A549 (cell line): Measurements from ENCODE around the gene PGS1. TPM values are rescaled to one million over a fixed set of nuclear protein-coding genes. Genes with fewer than 3 reads are reported as not detected.

Experiments
- ATAC-seq, 2 experiments: fragments of 200-7000 bp in 1 of 2; fragments of >200 bp in 1 of 2; cut with Nextera tagmentation in 1 of 2; cut with Tn5 transposase in 1 of 2; 3 replicates each; pipeline versions ENCODE4 v1.8.0 to v1.9.1; 2018 to 2020; ENCODE audit warnings: mild to moderate bottlenecking in 1 of 2, moderate library complexity in 1 of 2
- CTCF ChIA-PET: fragments of 300-600 bp; sonication (Branson Sonifier 250); formaldehyde crosslinking; extraction: SDS; loops from one replicate; lab custom pipeline; 2021; ENCODE audit warnings: antibody characterized with exemption, inconsistent platforms; lab: Yijun Ruan, JAX
- POLR2A ChIA-PET: fragments of 350-600 bp; formaldehyde crosslinking; extraction: SDS; loops from one replicate; lab custom pipeline; 2021; ENCODE audit warnings: antibody characterized with exemption, inconsistent platforms; lab: Yijun Ruan, JAX
- DNase-seq, 2 experiments: peaks; one replicate each; pipeline versions ENCODE4 v3.0.0 to v3.0.0-alpha.2; 2011 to 2016; ENCODE audit warnings: low read depth in 1 of 2, low spot score in 1 of 2
- FAIRE-seq: peaks from 2 replicates; lab custom pipeline; 2011; peaks lifted over from hg19 to GRCh38; lab: Jason Lieb, UNC
- H3K27ac ChIP-seq, 2 experiments: fragments of >200 bp; sonication (Bioruptor Twin); formaldehyde crosslinking; 3 replicates each; pipeline ENCODE4 v1.5.1; 2016 to 2017
- H3K4me1 ChIP-seq: fragments of >200 bp; sonication (Bioruptor Twin); formaldehyde crosslinking; 3 replicates; pipeline ENCODE4 v1.6.1; 2016
- H3K4me2 ChIP-seq: fragments of >200 bp; sonication (Bioruptor Twin); formaldehyde crosslinking; 3 replicates; pipeline ENCODE4 v1.6.1; 2016
- H3K4me3 ChIP-seq: fragments of >200 bp; sonication (Bioruptor Twin); formaldehyde crosslinking; 3 replicates; pipeline ENCODE4 v1.5.1; 2016
- H3K9me3 ChIP-seq: fragments of >200 bp; sonication (Bioruptor Twin); formaldehyde crosslinking; 3 replicates; pipeline ENCODE4 v1.6.1; 2016
- BHLHE40 ChIP-seq: IDR thresholded peaks from 2 replicates; pipeline ENCODE4 v1.6.1; 2012; ENCODE audit warnings: low read depth, low read length, inconsistent platforms
- CBX2 ChIP-seq: fragments of 200-600 bp; sonication (generic); IDR thresholded peaks from 2 replicates; pipeline ENCODE4 v1.6.1; 2016; ENCODE audit warnings: low read depth, mild to moderate bottlenecking, borderline replicate concordance
- EHF ChIP-seq: fragments of 250-450 bp; sonication (Bioruptor Pico); IDR thresholded peaks from 2 replicates; pipeline ENCODE4 v1.5.0; 2020; ENCODE audit warnings: mild to moderate bottlenecking
- FOSL2 ChIP-seq, 2 experiments: fragments of 450-650 bp in 1 of 2; fragments of >200 bp in 1 of 2; sonication (Bioruptor Twin) in 1 of 2; formaldehyde crosslinking; IDR thresholded peaks; 2 replicates each; pipeline versions ENCODE4 v1.5.0 to v1.6.1; 2016 to 2020; ENCODE audit warnings: mild to moderate bottlenecking in 1 of 2, moderate library complexity in 1 of 2
- GATA3 ChIP-seq: IDR thresholded peaks from 2 replicates; pipeline ENCODE4 v1.6.1; 2012; ENCODE audit warnings: borderline replicate concordance
- HEYL ChIP-seq: fragments of 250-450 bp; sonication (Bioruptor Pico); IDR thresholded peaks from 2 replicates; pipeline ENCODE4 v1.8.0; 2021; ENCODE audit warnings: mild to moderate bottlenecking, moderate library complexity
- HOXB5 ChIP-seq: fragments of 250-450 bp; sonication (Bioruptor Pico); IDR thresholded peaks from 2 replicates; pipeline ENCODE4 v1.5.0; 2020; ENCODE audit warnings: mild to moderate bottlenecking, moderate library complexity
- MAZ ChIP-seq: fragments of 150-350 bp; IDR thresholded peaks from 2 replicates; pipeline ENCODE4 v1.6.1; 2014; ENCODE audit warnings: antibody characterized with exemption, low read depth, low read length, borderline replicate concordance
- NPAS2 ChIP-seq: fragments of 250-450 bp; sonication (Bioruptor Pico); IDR thresholded peaks from 2 replicates; pipeline ENCODE4 v1.8.0; 2022; ENCODE audit warnings: mild to moderate bottlenecking, moderate library complexity, borderline replicate concordance
- POLR2AphosphoS2 ChIP-seq: conservative IDR thresholded peaks from 2 replicates; pipeline ENCODE4 v1.6.1; 2012; ENCODE audit warnings: low read length, improper control_type of control experiment, inconsistent platforms
- SMC3 ChIP-seq: fragments of >200 bp; sonication (Bioruptor Twin); formaldehyde crosslinking; IDR thresholded peaks from 3 replicates; pipeline ENCODE4 v1.6.1; 2018; ENCODE audit warnings: inconsistent platforms
- TFCP2L1 ChIP-seq: fragments of 250-450 bp; sonication (Bioruptor Pico); IDR thresholded peaks from 2 replicates; pipeline ENCODE4 v1.5.0; 2021; ENCODE audit warnings: mild to moderate bottlenecking
- ZC3H11A ChIP-seq: fragments of 450-650 bp; IDR thresholded peaks from 2 replicates; pipeline ENCODE4 v1.6.1; 2014; ENCODE audit warnings: antibody characterized with exemption, mild to moderate bottlenecking
- ZNF302 ChIP-seq: fragments of 250-450 bp; sonication (Bioruptor Pico); IDR thresholded peaks from 2 replicates; pipeline ENCODE4 v1.9.0; 2021; ENCODE audit warnings: inconsistent platforms, mild to moderate bottlenecking, moderate library complexity
- WGBS: methylation state at CpG from one replicate; pipeline ENCODE4 v1.1.6; 2017; ENCODE audit errors: missing lambda C conversion rate; 5-methylcytosine and 5-hydroxymethylcytosine counted together
- polyA plus RNA-seq, 4 experiments: library from polyadenylated mRNA; depleted of rRNA in 3 of 4; stranded (reverse); fragments of >200 nt; fragmentation: RNase III in 1 of 4; extraction: RNeasy Plus Mini Kit Qiagen cat#74134 plus additional on column Dnase treatment in 1 of 4; gene quantifications; 2 replicates in 3 of 4; 3 replicates in 1 of 4; pipeline ENCODE4 v1.2.3, GENCODE V29; 2011 to 2017
- TF ChIP-seq, protein P1 (sequence below): fragments of 250-450 bp; sonication (Bioruptor Pico); IDR thresholded peaks from 2 replicates; pipeline ENCODE4 v1.5.0; 2021; ENCODE audit warnings: mild to moderate bottlenecking, moderate library complexity, borderline replicate concordance
- TF ChIP-seq, protein P2 (sequence below): fragments of >200 bp; sonication (Bioruptor Twin); formaldehyde crosslinking; IDR thresholded peaks from 3 replicates; pipeline ENCODE4 v1.5.1; 2016
- TF ChIP-seq, protein P3 (sequence below): IDR thresholded peaks from 2 replicates; pipeline ENCODE4 v1.6.1; 2012
- TF ChIP-seq, protein P4 (sequence below): fragments of >200 bp; sonication (Bioruptor Twin); formaldehyde crosslinking; IDR thresholded peaks from 2 replicates; pipeline ENCODE4 v1.6.1; 2016
- TF ChIP-seq, protein P5 (sequence below): fragments of 250-450 bp; sonication (Bioruptor Pico); IDR thresholded peaks from 2 replicates; pipeline ENCODE4 v1.5.0; 2020; ENCODE audit warnings: low read depth, mild to moderate bottlenecking, moderate library complexity
- TF ChIP-seq, protein P6 (sequence below): IDR thresholded peaks from 2 replicates; pipeline ENCODE4 v1.6.1; 2012

Gene PGS1
- polyA plus RNA-seq, 2 of the 4 experiments (the other 2 are of a cell fraction), result 23.7 to 29.5 TPM

DNA sequence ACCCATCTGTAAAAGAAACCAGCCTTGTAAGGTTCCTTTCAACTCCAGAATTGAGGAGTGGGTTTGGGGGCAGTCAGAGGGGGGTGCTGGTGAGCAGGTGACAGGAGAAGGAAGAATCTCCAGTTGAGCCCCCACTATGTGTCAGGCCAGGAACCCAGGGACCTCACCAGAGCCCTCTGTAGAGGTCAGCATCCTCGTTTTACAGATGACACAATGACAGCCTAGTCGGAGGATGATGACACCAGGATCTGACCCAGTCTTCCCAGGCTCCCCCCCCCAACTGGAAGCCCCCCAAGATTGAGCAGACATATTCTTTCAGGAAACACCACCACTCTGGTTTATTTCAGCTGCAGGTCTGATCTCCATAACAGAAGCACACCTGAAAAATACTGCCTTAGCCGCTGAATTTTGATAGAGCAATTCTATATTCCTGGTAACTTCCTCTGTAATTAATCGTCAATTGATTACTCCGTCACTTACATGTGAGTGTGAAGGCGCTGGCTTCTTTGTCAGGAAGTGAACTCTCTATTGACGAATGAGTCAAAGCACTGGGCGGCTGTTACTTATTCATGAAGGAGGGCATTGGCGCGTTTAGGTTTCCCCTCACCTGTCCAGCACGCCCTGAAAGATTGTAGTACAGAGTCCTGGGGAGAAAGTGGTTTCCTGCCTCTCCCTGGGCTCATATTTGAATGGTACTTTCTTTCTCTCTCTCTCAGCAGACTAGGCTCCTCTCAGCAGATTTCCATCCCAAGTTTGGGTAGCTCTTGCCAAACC is 39.8 kb upstream of the PGS1 start:
- Histone ChIP-seq H3K4me2 (peak overlapping the region; percentile 72; the same call in 1 of the 3 replicates), H3K27ac (peak overlapping the region; percentile 76 to 97; a peak in 5 of 6 replicates), H3K9me3 (no peaks in the 10 kb centered on the region), H3K4me3 (no peak overlapping the region), H3K4me1 (peaks cover 93% of the 10 kb centered on the region)
- no peak for DNase-seq
- ChIA-PET CTCF (interaction anchor here (0.7 to 4.9 kb wide), 11 partner anchors 10 to 87 kb away, joined by 3 to 49 read pairs (median 5); no protein-coding TSS in a partner anchor), POLR2A (interaction anchor here (4.9 kb wide), 2 partner anchors 20 to 23 kb away, joined by 15 to 25 read pairs; partner anchors contain the start of gene SOCS3)
- TF ChIP-seq POLR2AphosphoS2 (no peak), CBX2 (no peak), BHLHE40 (no peak), FOSL2 (IDR thresholded peaks at IDR 0.05) (no peak), FOSL2 (CRISPR knock-in tag; IDR thresholded peaks at IDR 0.05) (no peak), TFCP2L1 (no peak)
- 77% methylated on average over 11 of the region's 11 CpGs for WGBS
- FAIRE-seq, result no peak
- no peak for ATAC-seq

DNA sequence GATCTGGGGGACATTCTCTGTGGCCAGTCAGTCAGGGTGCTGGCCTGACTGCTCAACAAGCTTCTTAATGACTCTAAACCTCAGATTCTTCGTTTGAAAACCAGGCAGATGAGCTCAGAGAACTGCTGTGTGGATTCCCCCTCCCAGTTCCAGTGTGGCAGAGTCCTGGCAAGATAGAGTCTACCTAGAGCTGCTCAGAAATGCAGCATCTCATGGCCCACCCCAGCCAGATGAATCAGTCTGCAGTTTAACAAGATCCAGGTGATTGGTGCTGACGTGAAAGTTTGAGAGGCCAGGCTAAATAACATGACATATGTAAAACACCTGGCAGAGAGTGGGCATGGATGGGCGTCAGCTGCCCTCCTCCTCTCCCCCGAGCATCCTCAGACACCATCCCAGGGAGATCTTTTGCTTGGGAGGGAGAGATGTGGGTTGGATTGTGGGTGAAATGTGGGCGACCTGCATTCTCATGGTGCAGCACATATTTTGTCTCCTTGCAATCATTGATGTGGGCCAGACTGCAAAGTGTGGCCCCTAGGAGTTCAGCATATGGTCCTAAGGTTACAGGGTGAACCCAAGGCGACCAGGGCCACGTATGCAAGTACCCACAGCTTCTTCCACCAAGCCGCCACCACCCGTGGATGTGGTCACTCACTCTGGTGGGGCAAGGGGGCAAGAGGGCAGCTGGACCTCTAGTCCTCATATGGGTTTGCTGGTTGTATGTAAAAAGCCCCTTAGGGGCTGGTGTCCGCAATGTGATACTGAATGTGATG is 38.1 kb upstream of the PGS1 start:
- Histone ChIP-seq H3K27ac (peak overlapping the region; percentile 19 to 97), H3K4me2 (no peak overlapping the region; the same call in 2 of the 3 replicates), H3K9me3 (no peaks in the 10 kb centered on the region), H3K4me1 (peaks cover 79% of the 10 kb centered on the region), H3K4me3 (no peak overlapping the region)
- no peak for FAIRE-seq
- TF ChIP-seq, protein P1, sequence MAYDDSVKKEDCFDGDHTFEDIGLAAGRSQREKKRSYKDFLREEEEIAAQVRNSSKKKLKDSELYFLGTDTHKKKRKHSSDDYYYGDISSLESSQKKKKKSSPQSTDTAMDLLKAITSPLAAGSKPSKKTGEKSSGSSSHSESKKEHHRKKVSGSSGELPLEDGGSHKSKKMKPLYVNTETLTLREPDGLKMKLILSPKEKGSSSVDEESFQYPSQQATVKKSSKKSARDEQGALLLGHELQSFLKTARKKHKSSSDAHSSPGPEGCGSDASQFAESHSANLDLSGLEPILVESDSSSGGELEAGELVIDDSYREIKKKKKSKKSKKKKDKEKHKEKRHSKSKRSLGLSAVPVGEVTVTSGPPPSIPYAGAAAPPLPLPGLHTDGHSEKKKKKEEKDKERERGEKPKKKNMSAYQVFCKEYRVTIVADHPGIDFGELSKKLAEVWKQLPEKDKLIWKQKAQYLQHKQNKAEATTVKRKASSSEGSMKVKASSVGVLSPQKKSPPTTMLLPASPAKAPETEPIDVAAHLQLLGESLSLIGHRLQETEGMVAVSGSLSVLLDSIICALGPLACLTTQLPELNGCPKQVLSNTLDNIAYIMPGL (CRISPR knock-in tag), result no peak
- TF ChIP-seq HOXB5, result no peak
- TF ChIP-seq, protein P2, sequence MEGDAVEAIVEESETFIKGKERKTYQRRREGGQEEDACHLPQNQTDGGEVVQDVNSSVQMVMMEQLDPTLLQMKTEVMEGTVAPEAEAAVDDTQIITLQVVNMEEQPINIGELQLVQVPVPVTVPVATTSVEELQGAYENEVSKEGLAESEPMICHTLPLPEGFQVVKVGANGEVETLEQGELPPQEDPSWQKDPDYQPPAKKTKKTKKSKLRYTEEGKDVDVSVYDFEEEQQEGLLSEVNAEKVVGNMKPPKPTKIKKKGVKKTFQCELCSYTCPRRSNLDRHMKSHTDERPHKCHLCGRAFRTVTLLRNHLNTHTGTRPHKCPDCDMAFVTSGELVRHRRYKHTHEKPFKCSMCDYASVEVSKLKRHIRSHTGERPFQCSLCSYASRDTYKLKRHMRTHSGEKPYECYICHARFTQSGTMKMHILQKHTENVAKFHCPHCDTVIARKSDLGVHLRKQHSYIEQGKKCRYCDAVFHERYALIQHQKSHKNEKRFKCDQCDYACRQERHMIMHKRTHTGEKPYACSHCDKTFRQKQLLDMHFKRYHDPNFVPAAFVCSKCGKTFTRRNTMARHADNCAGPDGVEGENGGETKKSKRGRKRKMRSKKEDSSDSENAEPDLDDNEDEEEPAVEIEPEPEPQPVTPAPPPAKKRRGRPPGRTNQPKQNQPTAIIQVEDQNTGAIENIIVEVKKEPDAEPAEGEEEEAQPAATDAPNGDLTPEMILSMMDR, result no peak
- TF ChIP-seq MAZ, result no peak
- TF ChIP-seq SMC3, result no peak
- TF ChIP-seq, protein P3, sequence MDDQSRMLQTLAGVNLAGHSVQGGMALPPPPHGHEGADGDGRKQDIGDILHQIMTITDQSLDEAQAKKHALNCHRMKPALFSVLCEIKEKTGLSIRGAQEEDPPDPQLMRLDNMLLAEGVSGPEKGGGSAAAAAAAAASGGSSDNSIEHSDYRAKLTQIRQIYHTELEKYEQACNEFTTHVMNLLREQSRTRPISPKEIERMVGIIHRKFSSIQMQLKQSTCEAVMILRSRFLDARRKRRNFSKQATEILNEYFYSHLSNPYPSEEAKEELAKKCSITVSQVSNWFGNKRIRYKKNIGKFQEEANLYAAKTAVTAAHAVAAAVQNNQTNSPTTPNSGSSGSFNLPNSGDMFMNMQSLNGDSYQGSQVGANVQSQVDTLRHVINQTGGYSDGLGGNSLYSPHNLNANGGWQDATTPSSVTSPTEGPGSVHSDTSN, result no peak
- TF ChIP-seq NPAS2, result no peak
- TF ChIP-seq GATA3, result no peak
- no peak for TF ChIP-seq EHF (CRISPR knock-in tag)
- no peak for TF ChIP-seq ZNF302 (CRISPR knock-in tag)
- TF ChIP-seq, protein P4, sequence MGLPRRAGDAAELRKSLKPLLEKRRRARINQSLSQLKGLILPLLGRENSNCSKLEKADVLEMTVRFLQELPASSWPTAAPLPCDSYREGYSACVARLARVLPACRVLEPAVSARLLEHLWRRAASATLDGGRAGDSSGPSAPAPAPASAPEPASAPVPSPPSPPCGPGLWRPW, result no peak
- no peak for TF ChIP-seq ZC3H11A
- TF ChIP-seq, protein P5, sequence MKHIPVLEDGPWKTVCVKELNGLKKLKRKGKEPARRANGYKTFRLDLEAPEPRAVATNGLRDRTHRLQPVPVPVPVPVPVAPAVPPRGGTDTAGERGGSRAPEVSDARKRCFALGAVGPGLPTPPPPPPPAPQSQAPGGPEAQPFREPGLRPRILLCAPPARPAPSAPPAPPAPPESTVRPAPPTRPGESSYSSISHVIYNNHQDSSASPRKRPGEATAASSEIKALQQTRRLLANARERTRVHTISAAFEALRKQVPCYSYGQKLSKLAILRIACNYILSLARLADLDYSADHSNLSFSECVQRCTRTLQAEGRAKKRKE, result no peak
- TF ChIP-seq HEYL (CRISPR knock-in tag), result no peak
- TF ChIP-seq, protein P6, sequence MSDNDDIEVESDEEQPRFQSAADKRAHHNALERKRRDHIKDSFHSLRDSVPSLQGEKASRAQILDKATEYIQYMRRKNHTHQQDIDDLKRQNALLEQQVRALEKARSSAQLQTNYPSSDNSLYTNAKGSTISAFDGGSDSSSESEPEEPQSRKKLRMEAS, result no peak
- TF ChIP-seq BHLHE40, result no peak
- 85% methylated on average over 10 of the region's 10 CpGs for WGBS
- CTCF ChIA-PET, result interaction anchor here (0.6 to 2.8 kb wide), 12 partner anchors 14 to 149 kb away, joined by 3 to 12 read pairs (median 3); no protein-coding TSS in a partner anchor
- POLR2A ChIA-PET, result interaction anchor here (3.7 kb wide), 1 partner anchor 19 kb away, joined by 28 read pairs; the partner anchor contains the start of gene SOCS3
- ATAC-seq, result no peak
- DNase-seq, result no peak
